Activated CD4-positive, alpha-beta memory T cell treated with anti-CD3 and anti-CD28 coated beads for 36 hours (primary cell): ENCODE results near the gene PSENEN. TPM values are rescaled to one million over a fixed set of nuclear protein-coding genes. Genes with fewer than 3 reads are reported as not detected.

Source experiments
- CTCF ChIA-PET: fragments of 350-600 bp; sonication (Branson Sonifier 250); formaldehyde crosslinking; loops from one replicate; lab custom pipeline; 2021; ENCODE audit warnings: antibody characterized with exemption, inconsistent platforms; lab: Charles Lee
- POLR2A ChIA-PET: fragments of 350-600 bp; sonication (Branson Sonifier 250); formaldehyde crosslinking; loops from one replicate; lab custom pipeline; 2021; ENCODE audit warnings: antibody characterized with exemption; lab: Charles Lee
- DNase-seq: peaks from one replicate; pipeline ENCODE4 v3.0.0-alpha.2; 2020
- H3K27ac Mint-ChIP-seq: one replicate; pipeline ENCODE4 v1.8.0; 2021; ENCODE audit warnings: mixed read lengths
- H3K27me3 Mint-ChIP-seq: one replicate; pipeline ENCODE4 v1.8.0; 2021; ENCODE audit warnings: mixed read lengths
- H3K36me3 Mint-ChIP-seq: one replicate; pipeline ENCODE4 v1.8.0; 2021; ENCODE audit warnings: mixed read lengths
- H3K4me1 Mint-ChIP-seq: one replicate; pipeline ENCODE4 v1.8.0; 2021; ENCODE audit warnings: low read depth, mixed read lengths
- H3K4me3 Mint-ChIP-seq: one replicate; pipeline ENCODE4 v1.8.0; 2021; ENCODE audit warnings: mild to moderate bottlenecking, mixed read lengths
- H3K9me3 Mint-ChIP-seq: one replicate; pipeline ENCODE4 v1.8.0; 2021; ENCODE audit warnings: mixed read lengths
- intact Hi-C: fragments of 100-400 bp; cut with micrococcal nuclease; formaldehyde crosslinking; loops from one replicate; pipeline ENCODE4 v1.15.1; 2023
- total RNA-seq, 2 experiments: library from RNA; stranded (reverse); gene quantifications; one replicate each; pipeline ENCODE4 v1.2.3, GENCODE V29; 2021

Gene PSENEN
- total RNA-seq, 2 experiments from 2014 or later, result 46.7 to 47.9 TPM

DNA sequence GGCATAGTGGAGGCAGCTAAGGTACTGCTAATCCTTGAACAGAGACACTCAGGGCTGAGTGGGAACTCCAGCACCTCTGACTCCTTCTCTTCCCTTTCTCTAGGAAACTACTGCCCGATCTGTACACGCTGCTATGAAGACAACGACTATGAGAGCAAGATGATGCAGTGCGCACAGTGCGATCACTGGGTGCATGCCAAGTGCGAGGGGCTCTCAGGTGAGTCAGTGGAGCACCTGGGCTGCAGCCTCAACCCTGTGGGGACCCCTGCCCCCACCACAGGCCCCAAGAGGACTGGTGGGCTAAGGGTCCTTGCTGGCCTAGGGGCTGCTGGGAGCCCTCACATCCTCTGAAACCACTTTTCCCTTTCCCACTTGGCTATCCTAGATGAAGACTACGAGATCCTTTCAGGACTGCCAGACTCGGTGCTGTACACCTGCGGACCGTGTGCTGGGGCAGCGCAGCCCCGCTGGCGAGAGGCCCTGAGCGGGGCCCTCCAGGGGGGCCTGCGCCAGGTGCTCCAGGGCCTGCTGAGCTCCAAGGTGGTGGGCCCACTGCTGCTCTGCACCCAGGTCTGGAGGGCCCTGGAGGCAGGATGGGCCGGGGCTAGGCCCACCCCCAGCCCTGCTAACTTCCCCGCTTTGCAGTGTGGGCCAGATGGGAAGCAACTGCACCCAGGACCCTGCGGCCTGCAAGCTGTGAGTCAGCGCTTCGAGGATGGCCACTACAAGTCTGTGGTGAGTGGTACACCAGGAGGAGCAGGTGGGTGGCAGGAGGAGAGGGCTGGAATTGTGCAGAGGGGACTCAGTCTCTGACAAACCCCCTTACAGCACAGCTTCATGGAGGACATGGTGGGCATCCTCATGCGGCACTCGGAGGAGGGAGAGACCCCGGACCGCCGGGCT is 18.1 kb upstream of the PSENEN start:
- Mint-ChIP-seq H3K36me3 (peaks cover 78% of the 10 kb centered on the region), H3K4me3 (no peak overlapping the region), H3K27ac (no peak overlapping the region), H3K27me3 (no peaks in the 10 kb centered on the region), H3K4me1 (no peaks in the 10 kb centered on the region), H3K9me3 (no peaks in the 10 kb centered on the region)
- CTCF ChIA-PET, result interaction anchor here (0.6 to 1.8 kb wide), 2 partner anchors 33 to 121 kb away, joined by 3 to 4 read pairs; no protein-coding TSS in a partner anchor
- POLR2A ChIA-PET, result interaction anchor here (0.8 to 3.0 kb wide), 2 partner anchors 9 to 16 kb away, joined by 4 to 8 read pairs; no protein-coding TSS in a partner anchor
- DNase-seq, result no peak
- intact Hi-C loops, result no loop called here

DNA sequence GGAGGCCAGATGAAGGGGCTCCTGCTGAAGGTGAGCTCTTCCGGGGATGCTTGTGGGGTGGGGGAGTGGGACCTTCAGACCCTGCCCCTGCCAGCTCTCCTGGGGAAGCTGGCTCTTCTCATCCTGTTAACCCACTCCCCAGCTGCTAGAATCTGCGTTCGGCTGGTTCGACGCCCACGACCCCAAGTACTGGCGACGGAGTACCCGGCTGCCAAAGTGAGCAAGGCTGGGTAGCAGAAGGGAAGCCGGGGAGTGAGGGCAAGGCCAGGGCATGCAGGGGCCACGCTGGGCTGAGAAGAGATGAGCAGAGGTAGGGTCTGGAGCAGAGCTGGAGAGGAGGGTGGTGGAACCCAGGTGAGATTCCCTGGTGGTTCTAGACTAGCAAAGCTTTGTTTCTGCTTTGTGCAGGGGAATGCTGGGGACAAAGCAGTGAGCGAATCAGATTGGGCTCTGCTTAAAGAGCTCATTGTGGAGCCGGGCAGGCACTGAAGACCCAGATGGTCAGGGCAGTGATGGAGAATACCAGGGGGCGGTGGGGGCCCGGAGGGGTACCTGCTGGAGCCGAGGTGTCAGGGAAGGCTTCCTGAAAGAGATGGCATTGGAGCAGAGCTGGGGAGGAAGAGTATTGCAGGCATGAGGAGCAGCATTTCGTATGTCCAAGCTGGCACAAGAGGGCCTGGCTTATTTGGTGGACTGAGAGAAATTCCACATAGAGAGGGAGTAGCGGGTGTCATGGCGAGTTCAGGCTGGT is 17.3 kb upstream of the PSENEN start:
- POLR2A ChIA-PET, result interaction anchor here (0.7 to 3.0 kb wide), 3 partner anchors 9 to 17 kb away, joined by 3 to 8 read pairs (median 4); no protein-coding TSS in a partner anchor
- Mint-ChIP-seq H3K4me1 (no peaks in the 10 kb centered on the region), H3K9me3 (no peaks in the 10 kb centered on the region), H3K4me3 (no peak overlapping the region), H3K27me3 (no peaks in the 10 kb centered on the region), H3K36me3 (peaks cover 71% of the 10 kb centered on the region), H3K27ac (no peak overlapping the region)
- intact Hi-C loops, result no loop called here
- no peak for DNase-seq
- CTCF ChIA-PET, result interaction anchor here (0.6 to 1.8 kb wide), 2 partner anchors 34 to 122 kb away, joined by 3 to 4 read pairs; no protein-coding TSS in a partner anchor

DNA sequence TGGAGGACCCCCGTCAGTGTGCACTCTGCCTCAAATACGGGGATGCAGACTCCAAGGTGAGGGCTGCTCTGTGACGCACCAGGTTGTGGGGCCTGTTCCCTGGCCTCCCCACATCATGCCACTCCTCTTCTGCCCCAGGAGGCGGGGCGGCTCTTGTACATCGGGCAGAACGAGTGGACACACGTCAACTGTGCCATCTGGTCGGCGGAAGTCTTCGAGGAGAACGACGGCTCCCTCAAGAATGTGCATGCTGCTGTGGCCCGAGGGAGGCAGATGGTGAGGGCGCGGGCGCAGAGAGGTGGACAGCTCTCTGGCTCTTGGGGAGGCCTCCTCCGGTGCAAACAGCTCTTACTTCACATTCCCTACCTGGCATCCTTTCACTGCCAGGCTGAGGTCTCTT is 16.4 kb upstream of the PSENEN start:
- no peaks in the 10 kb centered on the region for H3K4me1 Mint-ChIP-seq
- H3K27me3 Mint-ChIP-seq, result no peaks in the 10 kb centered on the region
- CTCF ChIA-PET, result no interaction called here
- H3K36me3 Mint-ChIP-seq, result peaks cover 68% of the 10 kb centered on the region
- POLR2A ChIA-PET, result interaction anchor here (3.0 kb wide), 1 partner anchor 10 kb away, joined by 8 read pairs; no protein-coding TSS in a partner anchor
- intact Hi-C loops, result no loop called here
- no peaks in the 10 kb centered on the region for H3K9me3 Mint-ChIP-seq
- H3K27ac Mint-ChIP-seq, result no peak overlapping the region
- no peak overlapping the region for H3K4me3 Mint-ChIP-seq
- DNase-seq, result no peak

DNA sequence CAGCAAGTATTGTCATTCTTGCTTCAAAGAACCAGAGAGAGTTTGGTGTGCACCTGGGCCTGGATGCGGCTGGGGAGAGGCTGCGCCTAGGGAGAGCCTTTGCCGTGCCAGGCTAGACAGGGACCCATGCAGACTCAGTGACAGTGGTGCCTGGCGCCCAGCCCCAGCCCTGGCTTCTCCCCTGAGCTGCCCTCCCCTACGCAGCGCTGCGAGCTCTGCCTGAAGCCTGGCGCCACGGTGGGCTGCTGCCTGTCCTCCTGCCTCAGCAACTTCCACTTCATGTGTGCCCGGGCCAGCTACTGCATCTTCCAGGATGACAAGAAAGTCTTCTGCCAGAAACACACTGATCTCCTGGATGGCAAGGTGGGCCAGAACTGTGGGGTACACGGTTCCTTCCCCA is 15.7 kb upstream of the PSENEN start:
- ChIA-PET POLR2A (interaction anchor here (2.4 to 3.0 kb wide), 2 partner anchors 10 to 11 kb away, joined by 6 to 8 read pairs; no protein-coding TSS in a partner anchor), CTCF (no interaction called here)
- intact Hi-C loops, result no loop called here
- no peak for DNase-seq
- Mint-ChIP-seq H3K36me3 (peaks cover 68% of the 10 kb centered on the region), H3K4me1 (no peaks in the 10 kb centered on the region), H3K27me3 (no peaks in the 10 kb centered on the region), H3K4me3 (no peak overlapping the region), H3K9me3 (no peaks in the 10 kb centered on the region), H3K27ac (no peak overlapping the region)

DNA sequence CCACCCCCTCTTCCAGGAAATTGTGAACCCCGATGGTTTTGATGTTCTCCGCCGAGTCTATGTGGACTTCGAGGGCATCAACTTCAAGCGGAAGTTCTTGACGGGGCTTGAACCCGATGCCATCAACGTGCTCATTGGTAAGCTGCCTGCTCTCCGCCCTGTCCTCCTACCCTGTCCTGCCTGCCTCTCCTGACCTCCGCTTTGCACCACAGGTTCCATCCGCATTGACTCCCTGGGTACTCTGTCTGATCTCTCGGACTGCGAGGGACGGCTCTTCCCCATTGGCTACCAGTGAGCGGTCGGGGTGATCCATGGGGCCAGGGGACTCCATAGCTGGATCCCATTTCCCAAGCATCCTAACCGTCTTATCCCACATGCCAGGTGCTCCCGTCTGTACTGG is 15.1 kb upstream of the PSENEN start:
- H3K9me3 Mint-ChIP-seq, result no peaks in the 10 kb centered on the region
- no peak overlapping the region for H3K4me3 Mint-ChIP-seq
- intact Hi-C loops, result no loop called here
- no peak for DNase-seq
- H3K36me3 Mint-ChIP-seq, result peaks cover 65% of the 10 kb centered on the region
- H3K4me1 Mint-ChIP-seq, result no peaks in the 10 kb centered on the region
- ChIA-PET CTCF (no interaction called here), POLR2A (interaction anchor here (2.4 kb wide), 1 partner anchor 10 kb away, joined by 6 read pairs; no protein-coding TSS in a partner anchor)
- no peak overlapping the region for H3K27ac Mint-ChIP-seq
- no peaks in the 10 kb centered on the region for H3K27me3 Mint-ChIP-seq

DNA sequence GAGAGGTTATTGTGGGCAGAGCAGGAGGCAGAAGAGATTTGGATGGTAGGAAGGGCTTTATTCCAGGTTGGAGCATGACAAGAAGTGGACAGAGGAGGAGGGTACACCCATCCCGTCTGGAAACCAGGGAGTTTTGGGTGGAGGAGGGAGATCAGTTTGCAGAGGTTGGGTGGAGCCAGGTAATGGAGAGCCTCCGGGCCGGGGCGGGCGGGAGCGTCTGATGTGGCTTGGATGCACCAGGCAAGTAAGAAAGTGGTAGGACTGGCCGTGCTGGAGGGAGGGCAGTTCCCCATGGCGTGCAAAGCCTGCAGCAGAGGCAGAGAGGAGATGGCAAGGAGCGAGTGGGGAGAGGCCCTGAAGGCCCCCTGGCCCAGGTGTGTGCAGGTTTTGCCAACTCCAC is 14.1 kb upstream of the PSENEN start:
- intact Hi-C loops, result no loop called here

DNA sequence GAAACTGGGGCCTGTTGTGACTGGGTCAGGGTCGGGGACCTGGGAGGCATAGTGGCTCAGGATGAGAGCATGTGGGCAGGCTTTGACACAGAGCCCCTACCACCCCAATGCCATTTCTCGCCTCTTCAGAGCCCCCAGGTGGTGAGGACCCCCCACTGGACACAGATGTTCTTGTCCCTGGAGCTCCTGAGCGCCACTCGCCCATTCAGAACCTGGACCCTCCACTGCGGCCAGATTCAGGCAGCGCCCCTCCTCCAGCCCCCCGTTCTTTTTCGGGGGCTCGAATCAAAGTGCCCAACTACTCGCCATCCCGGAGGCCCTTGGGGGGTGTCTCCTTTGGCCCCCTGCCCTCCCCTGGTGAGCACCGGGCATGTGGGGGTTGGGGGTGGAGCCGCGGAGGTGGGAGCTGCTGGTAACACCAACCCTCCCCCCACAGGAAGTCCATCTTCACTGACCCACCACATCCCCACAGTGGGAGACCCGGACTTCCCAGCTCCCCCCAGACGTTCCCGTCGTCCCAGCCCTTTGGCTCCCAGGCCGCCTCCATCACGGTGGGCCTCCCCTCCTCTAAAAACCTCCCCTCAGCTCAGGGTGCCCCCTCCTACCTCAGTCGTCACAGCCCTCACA is 13.6 kb upstream of the PSENEN start:
- Mint-ChIP-seq H3K27me3 (no peaks in the 10 kb centered on the region), H3K9me3 (no peaks in the 10 kb centered on the region), H3K36me3 (peaks cover 61% of the 10 kb centered on the region), H3K4me1 (peaks cover 3% of the 10 kb centered on the region), H3K27ac (no peak overlapping the region), H3K4me3 (no peak overlapping the region)
- ChIA-PET CTCF (no interaction called here), POLR2A (interaction anchor here (0.8 to 2.4 kb wide), 3 partner anchors 8 to 30 kb away, joined by 3 to 6 read pairs (median 3); no protein-coding TSS in a partner anchor)
- no peak for DNase-seq
- intact Hi-C loops, result no loop called here

More for the DNA sequence above, 14.1 kb upstream of the PSENEN start:
- H3K9me3 Mint-ChIP-seq, result no peaks in the 10 kb centered on the region
- no peak overlapping the region for H3K27ac Mint-ChIP-seq
- POLR2A ChIA-PET, result interaction anchor here (0.8 to 2.4 kb wide), 3 partner anchors 9 to 29 kb away, joined by 3 to 6 read pairs (median 3); no protein-coding TSS in a partner anchor
- peaks cover under 1% of the 10 kb centered on the region for H3K4me1 Mint-ChIP-seq
- CTCF ChIA-PET, result no interaction called here
- no peak overlapping the region for H3K4me3 Mint-ChIP-seq
- no peaks in the 10 kb centered on the region for H3K27me3 Mint-ChIP-seq
- peaks cover 60% of the 10 kb centered on the region for H3K36me3 Mint-ChIP-seq
- DNase-seq, result no peak

DNA sequence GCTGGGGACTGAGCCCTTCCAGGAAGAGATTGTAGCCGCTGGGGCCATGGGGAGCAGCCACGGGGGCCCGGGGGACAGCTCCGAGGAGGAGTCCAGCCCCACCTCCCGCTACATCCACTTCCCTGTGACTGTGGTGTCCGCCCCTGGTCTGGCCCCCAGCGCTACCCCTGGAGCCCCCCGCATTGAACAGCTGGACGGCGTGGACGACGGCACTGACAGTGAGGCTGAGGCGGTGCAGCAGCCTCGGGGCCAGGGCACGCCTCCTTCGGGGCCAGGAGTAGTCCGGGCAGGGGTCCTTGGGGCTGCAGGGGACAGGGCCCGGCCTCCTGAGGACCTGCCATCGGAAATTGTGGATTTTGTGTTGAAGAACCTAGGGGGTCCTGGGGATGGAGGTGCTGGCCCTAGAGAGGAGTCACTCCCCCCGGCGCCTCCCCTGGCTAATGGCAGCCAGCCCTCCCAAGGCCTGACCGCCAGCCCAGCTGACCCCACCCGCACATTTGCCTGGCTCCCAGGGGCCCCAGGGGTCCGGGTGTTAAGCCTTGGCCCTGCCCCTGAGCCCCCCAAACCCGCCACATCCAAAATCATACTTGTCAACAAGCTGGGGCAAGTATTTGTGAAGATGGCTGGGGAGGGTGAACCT is 12.8 kb upstream of the PSENEN start:
- Mint-ChIP-seq H3K4me1 (peaks cover 5% of the 10 kb centered on the region), H3K27me3 (no peaks in the 10 kb centered on the region), H3K36me3 (peaks cover 63% of the 10 kb centered on the region), H3K27ac (no peak overlapping the region), H3K9me3 (no peaks in the 10 kb centered on the region), H3K4me3 (no peak overlapping the region)
- ChIA-PET POLR2A (interaction anchor here (1.1 kb wide), 1 partner anchor 31 kb away, joined by 3 read pairs; no protein-coding TSS in a partner anchor), CTCF (no interaction called here)
- intact Hi-C loops, result no loop called here
- no peak for DNase-seq

DNA sequence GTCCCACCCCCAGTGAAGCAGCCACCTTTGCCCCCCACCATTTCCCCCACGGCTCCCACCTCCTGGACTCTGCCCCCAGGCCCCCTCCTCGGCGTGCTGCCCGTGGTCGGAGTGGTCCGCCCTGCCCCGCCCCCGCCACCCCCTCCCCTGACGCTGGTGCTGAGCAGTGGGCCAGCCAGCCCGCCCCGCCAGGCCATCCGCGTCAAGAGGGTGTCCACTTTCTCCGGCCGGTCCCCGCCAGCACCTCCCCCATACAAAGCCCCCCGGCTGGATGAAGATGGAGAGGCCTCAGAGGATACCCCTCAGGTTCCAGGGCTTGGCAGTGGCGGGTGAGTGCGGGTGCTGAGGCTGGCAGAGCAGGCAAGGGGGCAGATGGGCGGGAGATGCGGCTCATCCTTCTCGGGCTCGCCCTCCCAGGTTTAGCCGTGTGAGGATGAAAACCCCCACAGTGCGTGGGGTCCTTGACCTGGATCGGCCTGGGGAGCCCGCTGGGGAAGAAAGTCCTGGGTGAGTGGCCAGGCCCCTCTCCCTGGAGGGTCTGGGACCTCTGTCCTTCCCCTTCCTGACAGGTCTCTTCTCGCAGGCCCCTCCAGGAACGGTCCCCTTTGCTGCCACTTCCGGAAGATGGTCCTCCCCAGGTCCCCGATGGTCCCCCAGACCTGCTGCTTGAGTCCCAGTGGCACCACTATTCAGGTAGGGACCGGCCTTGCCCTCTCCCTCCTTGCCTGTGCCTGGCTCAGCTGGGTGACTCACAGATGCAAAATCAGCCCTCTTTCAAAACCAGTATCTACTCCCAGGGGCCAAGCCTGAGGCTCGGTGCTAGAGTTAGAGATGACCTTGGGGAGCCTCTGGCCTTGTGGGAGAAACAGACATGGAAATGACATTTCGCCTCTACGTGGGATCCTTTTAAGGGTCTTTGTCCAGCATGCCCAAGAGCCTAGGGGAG is 12.0 kb upstream of the PSENEN start:
- ChIA-PET CTCF (interaction anchor here (0.8 kb wide), 1 partner anchor 39 kb away, joined by 3 read pairs; no protein-coding TSS in a partner anchor), POLR2A (no interaction called here)
- H3K4me1 Mint-ChIP-seq, result peaks cover 5% of the 10 kb centered on the region
- H3K27me3 Mint-ChIP-seq, result no peaks in the 10 kb centered on the region
- no peak for DNase-seq
- peaks cover 62% of the 10 kb centered on the region for H3K36me3 Mint-ChIP-seq
- intact Hi-C loops, result no loop called here
- peak overlapping the region; percentile 40 for H3K27ac Mint-ChIP-seq
- no peaks in the 10 kb centered on the region for H3K9me3 Mint-ChIP-seq
- no peak overlapping the region for H3K4me3 Mint-ChIP-seq

DNA sequence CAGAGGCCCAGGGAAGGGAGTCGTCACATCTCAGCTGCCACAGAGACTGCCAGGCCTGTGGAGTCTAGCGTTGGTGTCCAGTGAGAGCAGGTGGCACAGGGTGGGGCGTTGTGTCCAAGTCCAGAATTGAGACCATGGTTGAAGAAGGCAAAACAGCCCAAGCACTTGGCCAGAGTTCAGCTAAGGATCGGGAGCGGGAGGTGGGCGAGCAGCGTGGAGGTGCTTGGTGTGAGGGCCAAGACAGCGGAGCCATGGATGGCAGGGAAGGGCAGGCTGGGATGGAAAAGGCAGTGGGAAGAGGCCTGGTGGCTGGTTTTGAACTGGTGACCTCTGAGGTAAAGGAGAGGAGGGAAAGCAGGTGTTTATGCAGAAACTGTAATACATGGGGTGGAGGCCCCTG is 11.2 kb upstream of the PSENEN start:
- Mint-ChIP-seq H3K4me3 (no peak overlapping the region), H3K36me3 (peaks cover 59% of the 10 kb centered on the region), H3K27ac (peak overlapping the region; percentile 40), H3K9me3 (no peaks in the 10 kb centered on the region), H3K27me3 (no peaks in the 10 kb centered on the region), H3K4me1 (peaks cover 5% of the 10 kb centered on the region)
- POLR2A ChIA-PET, result no interaction called here
- intact Hi-C loops, result no loop called here
- no peak for DNase-seq
- CTCF ChIA-PET, result interaction anchor here (0.8 kb wide), 1 partner anchor 40 kb away, joined by 3 read pairs; no protein-coding TSS in a partner anchor
